GM20000 (cell line): ENCODE measurements around the gene FSCN2.

ENCODE experiments used
- DNase-seq: peaks from one replicate; pipeline ENCODE4 v3.0.0; 2012; ENCODE audit warnings: low spot score
- TF ChIP-seq, protein P1 (sequence below): IDR thresholded peaks from 2 replicates; pipeline ENCODE4 v1.5.1; 2012; ENCODE audit warnings: mild to moderate bottlenecking, control low read depth; ENCODE audit errors: extremely low read depth, missing control alignments

Gene FSCN2

DNA sequence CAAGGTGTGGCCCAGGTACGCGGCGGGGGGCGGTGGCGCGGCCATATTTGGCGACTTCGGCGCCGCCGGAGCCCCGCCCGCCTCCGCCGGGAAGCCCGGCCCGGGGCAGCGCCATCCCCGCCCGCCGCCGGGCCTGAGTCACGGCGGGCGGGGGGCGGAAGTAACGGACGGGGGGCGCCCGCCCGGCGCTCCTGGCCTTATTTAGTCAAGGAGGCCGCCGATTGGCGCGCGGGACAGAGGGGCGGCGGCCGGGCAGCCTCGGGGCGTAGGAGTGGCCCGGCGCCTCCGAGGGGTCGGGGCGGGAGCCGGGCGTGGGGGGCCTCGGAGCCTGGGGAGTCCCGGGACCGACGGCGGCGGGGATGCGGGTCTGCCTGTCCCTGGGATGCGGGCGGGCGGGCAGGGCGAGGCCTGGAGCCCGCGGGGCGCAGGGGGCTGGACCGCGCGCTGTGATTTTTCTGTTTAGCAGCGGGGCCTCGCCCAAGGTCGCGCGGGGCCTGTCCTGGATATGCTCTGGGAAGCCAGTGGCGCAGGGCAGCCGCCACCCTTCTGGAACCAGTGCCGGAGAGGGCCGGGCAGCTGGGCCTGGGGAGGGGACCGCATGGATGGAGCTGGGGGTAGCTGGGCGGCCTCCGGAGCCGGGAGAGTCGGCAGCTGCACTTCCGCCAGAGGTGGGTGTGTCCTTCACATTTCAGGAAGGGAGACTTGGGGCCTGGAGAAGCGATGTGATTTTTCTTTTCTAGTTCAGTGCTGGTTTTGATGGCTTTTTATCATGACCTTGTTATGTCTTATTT is 13.2 kb upstream of the FSCN2 start:
- TF ChIP-seq, protein P1, sequence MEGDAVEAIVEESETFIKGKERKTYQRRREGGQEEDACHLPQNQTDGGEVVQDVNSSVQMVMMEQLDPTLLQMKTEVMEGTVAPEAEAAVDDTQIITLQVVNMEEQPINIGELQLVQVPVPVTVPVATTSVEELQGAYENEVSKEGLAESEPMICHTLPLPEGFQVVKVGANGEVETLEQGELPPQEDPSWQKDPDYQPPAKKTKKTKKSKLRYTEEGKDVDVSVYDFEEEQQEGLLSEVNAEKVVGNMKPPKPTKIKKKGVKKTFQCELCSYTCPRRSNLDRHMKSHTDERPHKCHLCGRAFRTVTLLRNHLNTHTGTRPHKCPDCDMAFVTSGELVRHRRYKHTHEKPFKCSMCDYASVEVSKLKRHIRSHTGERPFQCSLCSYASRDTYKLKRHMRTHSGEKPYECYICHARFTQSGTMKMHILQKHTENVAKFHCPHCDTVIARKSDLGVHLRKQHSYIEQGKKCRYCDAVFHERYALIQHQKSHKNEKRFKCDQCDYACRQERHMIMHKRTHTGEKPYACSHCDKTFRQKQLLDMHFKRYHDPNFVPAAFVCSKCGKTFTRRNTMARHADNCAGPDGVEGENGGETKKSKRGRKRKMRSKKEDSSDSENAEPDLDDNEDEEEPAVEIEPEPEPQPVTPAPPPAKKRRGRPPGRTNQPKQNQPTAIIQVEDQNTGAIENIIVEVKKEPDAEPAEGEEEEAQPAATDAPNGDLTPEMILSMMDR: no peak
- DNase-seq: peak; percentile 90

DNA sequence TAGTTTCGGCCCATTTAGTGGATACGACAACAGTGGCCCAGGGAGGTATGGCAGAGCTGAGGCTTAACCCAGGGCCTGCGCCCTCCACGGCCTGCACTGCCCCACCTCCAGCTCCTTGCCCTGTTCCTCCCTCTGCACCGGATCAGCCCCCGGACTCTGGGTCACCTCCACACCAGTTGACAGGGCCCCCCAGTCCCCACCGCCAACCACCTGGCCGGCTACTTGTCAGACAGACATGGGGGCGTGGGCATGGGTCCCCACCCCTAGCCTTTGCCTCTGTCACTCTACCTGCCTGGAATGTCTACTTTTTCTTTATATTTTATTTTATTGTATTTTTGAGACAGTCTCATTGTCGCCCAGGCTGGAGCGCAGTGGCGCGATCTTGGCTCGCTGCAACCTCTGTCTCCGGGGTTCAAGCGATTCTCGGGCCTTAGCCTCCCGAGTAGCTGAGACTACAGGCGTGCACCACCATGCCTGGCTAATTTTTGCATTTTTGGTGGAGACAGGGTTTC is 12.6 kb upstream of the FSCN2 start:
- TF ChIP-seq, protein P1: no peak
- no peak for DNase-seq

DNA sequence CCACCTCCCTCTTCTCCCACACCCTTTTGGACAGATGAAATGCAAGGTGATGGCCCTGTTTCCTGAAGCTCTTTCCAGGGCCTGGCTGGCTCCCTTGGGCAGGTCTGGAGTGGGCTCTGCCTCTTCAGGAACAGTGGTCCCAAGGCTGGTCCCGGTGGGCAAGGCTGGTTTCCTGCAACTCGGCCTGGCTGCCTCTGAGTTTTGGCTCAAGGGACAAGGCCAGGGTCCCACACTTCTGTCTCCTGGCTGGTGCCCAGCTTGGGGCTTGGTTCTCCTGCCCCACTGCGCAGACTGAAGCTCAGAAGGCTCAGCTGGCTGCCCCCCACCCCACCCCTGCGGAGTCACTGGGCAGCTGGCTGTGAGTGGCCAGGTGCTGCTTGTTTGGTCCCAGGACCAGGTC is 11.7 kb upstream of the FSCN2 start:
- TF ChIP-seq, protein P1: no peak
- no peak for DNase-seq

DNA sequence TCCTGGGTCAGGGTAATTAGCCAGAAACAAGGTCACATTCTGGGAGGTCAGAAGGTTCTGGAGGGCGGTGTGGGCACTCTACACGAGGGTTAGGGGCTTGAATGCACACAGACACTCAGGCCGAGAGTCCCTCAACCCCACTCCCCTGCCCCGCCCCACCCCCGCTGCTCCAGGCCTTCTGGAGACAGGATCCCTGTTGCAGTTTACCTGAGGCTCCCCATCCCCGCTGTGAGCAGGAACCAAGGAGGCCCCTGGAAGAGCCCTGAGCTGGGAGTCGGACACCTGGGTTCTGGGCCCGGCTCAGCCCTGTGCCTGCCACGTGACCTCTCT is 11.2 kb upstream of the FSCN2 start:
- TF ChIP-seq, protein P1: no peak
- DNase-seq: no peak

DNA sequence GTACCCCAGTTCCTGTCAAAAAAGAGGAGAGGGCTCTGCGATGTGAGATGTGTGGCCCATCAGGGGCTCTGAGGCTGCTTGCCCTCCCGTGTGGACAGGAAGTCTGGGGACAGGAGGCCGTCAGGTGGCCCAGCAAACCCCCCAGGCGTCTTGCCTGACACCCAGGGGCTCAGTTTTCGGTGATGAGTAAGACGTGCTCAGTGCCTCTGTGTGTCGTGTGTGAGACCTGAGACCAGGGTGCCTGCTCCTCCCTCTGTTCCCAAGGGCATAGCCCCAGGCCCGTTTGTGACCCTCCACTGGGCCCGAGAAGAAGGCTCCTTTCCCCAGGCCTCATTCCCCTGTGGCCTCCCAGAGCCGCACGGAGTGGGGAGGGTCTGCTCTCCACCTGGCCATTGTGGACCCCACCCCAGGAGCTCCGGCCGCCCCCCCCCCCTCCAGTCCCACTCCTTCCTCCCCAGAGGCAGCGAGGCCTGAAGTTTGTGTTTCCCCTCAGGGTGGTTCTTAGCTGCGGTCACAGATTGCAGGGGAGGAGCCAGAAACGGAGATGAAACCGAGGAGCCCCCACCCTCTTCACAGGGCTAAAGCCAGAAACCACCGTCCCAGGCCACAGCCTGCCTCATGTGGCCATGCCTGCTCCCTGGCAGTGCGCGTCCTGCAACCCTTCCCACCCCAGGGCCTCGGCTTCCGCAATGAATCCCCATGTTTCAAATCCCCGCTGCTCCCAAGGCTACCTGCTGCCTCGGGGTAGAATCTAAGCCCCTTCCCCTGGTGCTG is 10.7 kb upstream of the FSCN2 start:
- DNase-seq: peak; percentile 92
- TF ChIP-seq, protein P1: no peak

DNA sequence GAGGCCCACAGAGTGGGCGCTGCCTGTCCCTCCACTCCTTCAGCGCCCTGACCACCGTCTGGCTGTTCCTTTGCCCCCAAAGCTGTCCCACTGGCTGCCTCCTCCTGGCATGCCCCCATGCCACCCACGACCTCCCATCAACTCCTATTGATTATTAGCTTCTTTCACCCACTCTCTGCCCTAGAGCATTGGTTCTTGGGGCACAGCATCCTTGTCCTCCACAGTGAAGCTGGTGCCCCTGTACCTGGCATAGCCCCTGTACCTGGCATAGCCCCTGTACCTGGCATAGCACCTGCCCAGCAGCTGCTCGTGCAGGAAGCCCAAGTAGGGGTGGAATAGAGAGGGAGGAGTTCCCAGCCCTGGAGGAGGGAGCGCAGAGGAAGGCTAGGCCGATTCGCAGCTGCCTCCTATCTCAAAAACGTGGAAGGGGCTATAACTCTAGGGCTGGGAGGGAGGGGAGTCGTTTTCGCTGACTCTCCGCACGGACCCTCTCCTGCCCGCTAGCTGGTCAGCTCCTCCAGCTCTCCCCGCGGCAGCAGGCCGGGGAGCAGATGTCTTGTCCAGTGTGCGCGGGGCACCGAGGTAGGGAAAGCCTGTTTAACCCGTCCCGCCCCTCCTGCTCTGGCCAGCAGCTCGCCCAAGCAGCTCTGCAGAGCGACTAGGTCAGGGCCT is 9.9 kb upstream of the FSCN2 start:
- TF ChIP-seq, protein P1: no peak
- no peak for DNase-seq
